Astrocyte (in vitro differentiated cells and primary cell): Measurements from ENCODE around the gene LRMDA.

Experiments
- CTCF ChIP-seq: IDR thresholded peaks from 2 replicates; pipeline ENCODE4 v1.5.1; 2011; ENCODE audit warnings: low read depth, mild to moderate bottlenecking, inconsistent platforms, low read length, moderate library complexity; ENCODE audit not compliant: insufficient read depth
- EZH2 ChIP-seq: IDR thresholded peaks from 2 replicates; pipeline ENCODE4 v1.6.1; 2012; ENCODE audit warnings: mild to moderate bottlenecking, low read length, inconsistent platforms; ENCODE audit not compliant: insufficient read depth

GRCh38 chr10:75434291-75434690 is 2.9 kb downstream of the LRMDA start:
- TF ChIP-seq CTCF = no peak
- TF ChIP-seq EZH2 = no peak
